Mucosa of descending colon (tissue), 3 donors: Measurements from ENCODE around the gene MAP4. TPM values are rescaled to one million over a fixed set of nuclear protein-coding genes. Genes with fewer than 3 reads are reported as not detected.

Source experiments
- ATAC-seq: fragments of 200-7000 bp; cut with Tn5 transposase; one replicate; pipeline ENCODE4 v1.9.1; 2020; ENCODE audit warnings: mild to moderate bottlenecking, moderate library complexity
- DNase-seq, 3 donors: peaks; one replicate each; pipeline ENCODE4 v3.0.0-alpha.2; 2020
- H3K36me3 ChIP-seq: fragments of 200-600 bp; one replicate; pipeline ENCODE4 v1.8.0; 2021; ENCODE audit warnings: low read depth, mild to moderate bottlenecking
- H3K4me1 ChIP-seq: fragments of 200-600 bp; one replicate; pipeline ENCODE4 v1.8.0; 2021; ENCODE audit warnings: low read depth, mild to moderate bottlenecking
- H3K4me3 ChIP-seq: fragments of 200-600 bp; one replicate; pipeline ENCODE4 v1.8.0; 2021; ENCODE audit warnings: mild to moderate bottlenecking
- H3K9me3 ChIP-seq: fragments of 200-600 bp; one replicate; pipeline ENCODE4 v1.8.0; 2021; ENCODE audit warnings: mild to moderate bottlenecking
- CTCF ChIP-seq: fragments of 200-600 bp; IDR thresholded peaks from one replicate; pipeline ENCODE4 v1.8.0; 2022; ENCODE audit warnings: antibody characterized with exemption, mild to moderate bottlenecking
- intact Hi-C, 2 donors: fragments of 100-400 bp; cut with DNase I in 1 of 2; cut with micrococcal nuclease in 1 of 2; formaldehyde crosslinking; loops; one replicate each; pipeline versions ENCODE4 v1.11.0 to v1.11.1; 2022; cut with DNase I, micrococcal nuclease
- total RNA-seq, 3 donors: library from RNA; stranded (reverse); fragmentation: NEBNext Ultra II Directional in 2 of 3; extraction: Animal tissue kit (Norgen Biotek cat#: 25700) in 2 of 3; gene quantifications; one replicate each; pipeline versions ENCODE4 v1.2.1 to v1.2.4, GENCODE V29; 2021 to 2023
- donor health status: DM: no; HTN: no; CAD: no; lungs with moderate emphysema.
- donor health status: DM: no; HTN: no; CAD: no.
- donor health status: DM: no; HTN: yes; CAD: no.

MAP4 gene
- total RNA-seq, 3 donors from 2014 or later = 104 to 316 (median 109) TPM

DNA sequence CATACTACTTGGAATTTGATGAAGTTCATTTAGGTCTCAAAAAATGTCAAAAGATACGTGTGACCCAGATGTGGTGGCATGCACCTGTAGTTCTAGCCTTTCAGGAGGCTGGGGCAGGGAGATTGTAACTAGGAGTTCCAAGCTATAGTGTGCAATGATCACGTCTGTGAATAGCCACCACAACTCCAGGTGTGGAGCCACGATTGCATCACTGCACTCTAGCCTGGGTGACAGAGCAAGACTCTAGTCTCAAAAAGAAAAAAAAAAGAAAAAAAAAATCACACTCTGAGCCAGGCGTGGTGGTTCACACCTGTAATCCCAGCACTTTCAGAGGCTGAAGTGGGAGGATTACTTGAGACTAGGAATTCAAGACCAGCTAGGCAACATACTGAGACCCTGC, 14.2 kb downstream of the MAP4 start:
- no peaks in the 10 kb centered on the region for H3K36me3 ChIP-seq
- TF ChIP-seq CTCF = no peak
- ATAC-seq (no peak), DNase-seq (no peak)
- no peaks in the 10 kb centered on the region for H3K4me1 ChIP-seq
- no peak overlapping the region for H3K4me3 ChIP-seq
- no peaks in the 10 kb centered on the region for H3K9me3 ChIP-seq
- intact Hi-C loops = no loop called here

GRCh38 chr3:48000212-48000611, 16.0 kb downstream of the MAP4 start:
- no peak for ATAC-seq
- Histone ChIP-seq H3K4me1 (peaks cover 2% of the 10 kb centered on the region), H3K36me3 (no peaks in the 10 kb centered on the region), H3K9me3 (no peaks in the 10 kb centered on the region), H3K4me3 (no peak overlapping the region)
- intact Hi-C loops = no loop called here
- no peak for DNase-seq
- no peak for TF ChIP-seq CTCF

GRCh38 chr3:47996440-47996839, 19.8 kb downstream of the MAP4 start:
- intact Hi-C loops = no loop called here

DNA sequence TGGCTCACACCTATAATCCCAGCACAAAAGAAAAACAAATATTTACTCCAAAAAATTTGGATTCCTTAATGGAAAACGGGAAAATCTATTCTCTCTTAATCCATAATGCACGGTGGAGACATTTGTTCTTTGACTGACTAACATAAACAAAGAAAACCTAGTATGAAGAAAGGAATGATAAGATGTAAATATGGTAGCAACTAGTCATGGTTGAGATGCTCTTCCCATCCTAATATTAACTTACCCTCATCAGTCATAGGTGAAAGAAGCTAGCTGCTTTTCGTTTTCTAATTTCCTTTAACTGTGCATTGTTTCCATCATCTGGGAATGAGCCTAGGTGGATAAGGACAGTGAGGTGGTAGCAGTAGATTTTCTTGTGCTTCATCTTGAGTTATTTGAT, 22.0 kb downstream of the MAP4 start:
- no peak for ATAC-seq
- no peaks in the 10 kb centered on the region for H3K36me3 ChIP-seq
- no peak for TF ChIP-seq CTCF
- peaks cover 6% of the 10 kb centered on the region for H3K4me1 ChIP-seq
- DNase-seq = no peak
- intact Hi-C loops = no loop called here
- H3K9me3 ChIP-seq = no peaks in the 10 kb centered on the region
- no peak overlapping the region for H3K4me3 ChIP-seq

More at GRCh38 chr3:47996440-47996839, 19.8 kb downstream of the MAP4 start:
- no peak overlapping the region for H3K4me3 ChIP-seq
- ATAC-seq = no peak
- H3K9me3 ChIP-seq = no peaks in the 10 kb centered on the region
- no peak for DNase-seq
- H3K4me1 ChIP-seq = peaks cover 6% of the 10 kb centered on the region
- TF ChIP-seq CTCF = no peak
- H3K36me3 ChIP-seq = no peaks in the 10 kb centered on the region

DNA sequence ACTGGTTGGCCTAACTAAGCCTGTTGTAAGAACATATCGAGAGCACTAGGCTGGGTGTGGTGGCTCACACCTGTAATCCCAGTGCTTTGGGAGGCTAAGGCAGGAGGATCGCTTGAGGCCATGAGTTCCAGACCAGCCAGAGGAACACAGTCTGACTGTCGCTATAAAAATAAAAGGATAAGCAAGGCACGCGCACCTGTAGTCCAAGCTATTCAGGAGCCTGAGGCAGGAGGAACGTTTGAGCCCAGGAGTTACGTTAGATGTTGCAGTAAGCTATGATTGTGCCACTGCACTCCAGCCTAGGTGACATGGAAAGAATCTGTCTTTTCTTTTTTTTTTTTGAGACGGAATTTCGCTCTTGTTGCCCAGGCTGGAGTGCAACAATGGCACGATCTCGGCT, 24.9 kb downstream of the MAP4 start:
- DNase-seq = no peak
- H3K36me3 ChIP-seq = no peaks in the 10 kb centered on the region
- H3K9me3 ChIP-seq = no peaks in the 10 kb centered on the region
- no peak for TF ChIP-seq CTCF
- intact Hi-C loops = no loop called here
- peaks cover 4% of the 10 kb centered on the region for H3K4me1 ChIP-seq
- H3K4me3 ChIP-seq = no peak overlapping the region
- ATAC-seq = no peak

DNA sequence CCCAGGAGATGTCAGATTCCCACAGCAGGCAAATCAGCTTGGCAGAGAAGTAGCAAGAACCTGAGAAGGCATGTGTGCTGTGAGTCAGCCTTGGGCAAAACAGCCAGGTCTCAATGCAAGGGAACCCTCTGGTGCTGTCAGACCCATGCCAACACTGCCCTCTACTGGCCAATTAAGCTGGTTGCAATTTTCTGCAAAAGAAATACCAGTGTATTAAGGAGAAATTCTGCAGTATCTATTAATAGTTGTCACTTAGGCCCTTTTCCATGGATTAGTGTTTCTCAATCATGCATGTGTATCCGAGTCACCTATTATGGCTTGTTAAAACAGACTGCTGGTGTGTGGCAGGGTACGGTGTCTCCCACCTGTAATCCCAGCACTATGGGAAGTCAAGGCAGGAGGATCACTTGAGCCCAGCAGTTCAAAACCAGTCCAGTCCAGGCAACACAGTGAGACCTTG, 26.2 kb downstream of the MAP4 start:
- Histone ChIP-seq H3K9me3 (no peaks in the 10 kb centered on the region), H3K4me3 (no peak overlapping the region), H3K36me3 (no peaks in the 10 kb centered on the region), H3K4me1 (peaks cover 4% of the 10 kb centered on the region)
- peak; percentile 81 for TF ChIP-seq CTCF
- ATAC-seq (peak; percentile 99), DNase-seq (peak in 2 of 3 donors; percentile 51 to 74)
- intact Hi-C loops = no loop called here
